LNCaP clone FGC (cell line): ENCODE measurements around the gene USP37.

Experiments
- DNase-seq: peaks from one replicate; pipeline ENCODE4 v3.0.0-alpha.2; 2011; ENCODE audit warnings: low read depth
- H3K4me3 ChIP-seq: 2 replicates; pipeline ENCODE4 v1.5.1; 2011; ENCODE audit warnings: mild to moderate bottlenecking, low read depth, low read length, control low read depth
- TF ChIP-seq, protein P1 (sequence below): IDR thresholded peaks from 2 replicates; pipeline ENCODE4 v1.5.1; 2012; ENCODE audit warnings: mild to moderate bottlenecking; ENCODE audit not compliant: control insufficient read depth, insufficient read depth; ENCODE audit errors: extremely low read depth

The USP37 gene

DNA sequence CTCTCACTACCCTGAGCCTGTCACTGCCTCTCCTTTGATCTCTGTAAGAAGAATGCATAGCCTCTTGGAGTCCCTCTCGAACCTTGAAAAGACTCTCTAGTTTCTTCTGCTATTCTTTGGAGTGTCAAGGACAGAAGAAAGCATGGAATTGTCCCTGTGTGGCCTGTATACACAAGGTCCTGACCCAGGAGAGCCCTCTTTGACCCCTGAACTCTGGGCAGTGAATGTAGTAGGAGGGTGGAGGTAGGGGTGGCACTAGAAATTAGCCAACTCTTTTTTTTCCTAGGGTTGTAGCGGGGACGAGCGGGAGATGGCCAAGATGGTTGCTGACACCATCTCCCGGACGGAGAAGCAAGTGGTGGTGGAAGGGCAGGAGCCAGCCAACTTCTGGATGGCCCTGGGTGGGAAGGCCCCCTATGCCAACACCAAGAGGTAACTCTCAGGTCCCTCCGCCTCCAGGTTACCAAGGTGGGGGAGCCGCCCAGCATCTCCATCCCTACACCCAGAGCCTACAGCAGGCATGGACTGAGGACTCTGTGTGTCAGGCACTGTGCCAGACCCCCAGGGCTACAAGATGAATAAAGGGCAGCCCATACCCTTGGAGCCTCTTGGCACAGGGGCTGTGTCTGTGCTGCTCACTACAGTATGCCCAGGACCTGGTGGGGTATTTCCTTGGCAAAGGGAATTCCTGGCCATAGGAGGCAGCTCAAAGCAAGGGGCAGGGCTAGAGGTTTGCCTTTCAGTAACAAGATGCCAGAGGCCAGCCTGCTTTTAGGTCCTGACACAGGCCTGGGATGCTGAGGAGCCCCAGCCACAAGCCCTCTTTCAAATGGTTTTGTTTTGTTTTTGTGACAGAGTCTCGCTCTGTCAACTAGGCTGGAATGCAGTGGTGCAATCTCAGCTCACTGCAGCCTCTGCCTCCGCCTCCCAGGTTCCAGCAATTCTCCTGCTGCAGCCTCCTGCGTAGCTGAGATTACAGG is 132.9 kb downstream of the USP37 start:
- TF ChIP-seq, protein P1, sequence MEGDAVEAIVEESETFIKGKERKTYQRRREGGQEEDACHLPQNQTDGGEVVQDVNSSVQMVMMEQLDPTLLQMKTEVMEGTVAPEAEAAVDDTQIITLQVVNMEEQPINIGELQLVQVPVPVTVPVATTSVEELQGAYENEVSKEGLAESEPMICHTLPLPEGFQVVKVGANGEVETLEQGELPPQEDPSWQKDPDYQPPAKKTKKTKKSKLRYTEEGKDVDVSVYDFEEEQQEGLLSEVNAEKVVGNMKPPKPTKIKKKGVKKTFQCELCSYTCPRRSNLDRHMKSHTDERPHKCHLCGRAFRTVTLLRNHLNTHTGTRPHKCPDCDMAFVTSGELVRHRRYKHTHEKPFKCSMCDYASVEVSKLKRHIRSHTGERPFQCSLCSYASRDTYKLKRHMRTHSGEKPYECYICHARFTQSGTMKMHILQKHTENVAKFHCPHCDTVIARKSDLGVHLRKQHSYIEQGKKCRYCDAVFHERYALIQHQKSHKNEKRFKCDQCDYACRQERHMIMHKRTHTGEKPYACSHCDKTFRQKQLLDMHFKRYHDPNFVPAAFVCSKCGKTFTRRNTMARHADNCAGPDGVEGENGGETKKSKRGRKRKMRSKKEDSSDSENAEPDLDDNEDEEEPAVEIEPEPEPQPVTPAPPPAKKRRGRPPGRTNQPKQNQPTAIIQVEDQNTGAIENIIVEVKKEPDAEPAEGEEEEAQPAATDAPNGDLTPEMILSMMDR, result no peak
- H3K4me3 ChIP-seq, result no peak overlapping the region
- no peak for DNase-seq

DNA sequence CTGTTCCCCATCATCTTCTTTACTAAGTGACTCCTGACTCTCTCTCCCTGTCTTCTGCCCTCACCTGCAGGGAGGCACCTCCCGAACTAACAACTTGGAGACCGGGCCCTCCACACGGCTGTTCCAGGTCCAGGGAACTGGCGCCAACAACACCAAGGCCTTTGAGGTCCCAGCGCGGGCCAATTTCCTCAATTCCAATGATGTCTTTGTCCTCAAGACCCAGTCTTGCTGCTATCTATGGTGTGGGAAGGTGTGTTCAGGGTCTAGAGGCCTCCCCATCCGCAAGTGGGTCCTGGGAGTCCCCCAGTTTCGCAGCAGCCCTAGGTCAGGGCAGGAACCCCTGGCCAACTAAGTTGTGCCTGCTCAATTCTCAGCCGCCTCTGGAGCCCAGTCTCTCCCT is 133.7 kb downstream of the USP37 start:
- no peak overlapping the region for H3K4me3 ChIP-seq
- no peak for DNase-seq
- TF ChIP-seq, protein P1, result no peak

DNA sequence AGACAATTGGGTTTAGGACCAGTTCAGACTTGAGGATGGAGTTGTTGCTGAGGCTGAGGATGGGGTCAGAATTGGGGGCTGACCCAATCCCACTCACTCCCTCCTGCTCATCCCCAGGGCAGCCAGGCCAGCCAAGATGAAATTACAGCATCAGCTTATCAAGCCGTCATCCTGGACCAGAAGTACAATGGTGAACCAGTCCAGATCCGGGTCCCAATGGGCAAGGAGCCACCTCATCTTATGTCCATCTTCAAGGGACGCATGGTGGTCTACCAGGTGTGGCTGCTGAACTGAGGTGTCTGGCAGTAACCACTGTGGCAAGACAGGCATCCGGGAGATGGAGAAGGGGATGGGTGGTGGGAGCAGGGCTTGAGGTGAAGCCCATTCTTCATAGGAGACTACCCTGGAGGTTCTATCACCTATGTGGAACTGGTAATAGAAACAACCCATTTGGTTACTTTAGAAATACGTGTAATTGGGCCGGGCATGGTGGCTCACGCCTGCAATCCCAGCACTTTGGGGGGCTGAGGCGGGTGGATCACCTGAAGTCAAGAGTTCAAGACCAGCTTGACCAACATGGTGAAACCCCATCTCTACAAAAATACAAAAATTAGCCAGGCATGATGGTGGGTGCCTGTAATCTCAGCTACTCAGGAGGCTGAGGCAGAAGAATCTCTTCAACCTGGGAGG is 135.3 kb downstream of the USP37 start:
- no peak for DNase-seq
- H3K4me3 ChIP-seq, result no peak overlapping the region
- TF ChIP-seq, protein P1, result no peak

DNA sequence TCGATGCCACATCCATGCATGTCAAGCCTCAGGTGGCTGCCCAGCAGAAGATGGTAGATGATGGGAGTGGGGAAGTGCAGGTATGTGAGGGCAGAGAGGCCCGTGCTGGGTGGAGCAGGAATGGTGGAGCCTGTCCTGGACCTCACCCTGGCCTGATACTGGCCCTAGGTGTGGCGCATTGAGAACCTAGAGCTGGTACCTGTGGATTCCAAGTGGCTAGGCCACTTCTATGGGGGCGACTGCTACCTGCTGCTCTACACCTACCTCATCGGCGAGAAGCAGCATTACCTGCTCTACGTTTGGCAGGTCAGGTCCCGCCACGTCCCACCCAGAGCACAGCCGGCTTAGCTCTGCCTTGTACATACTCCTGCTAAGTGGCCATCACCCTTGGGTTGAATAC is 136.3 kb downstream of the USP37 start:
- TF ChIP-seq, protein P1, result no peak

DNA sequence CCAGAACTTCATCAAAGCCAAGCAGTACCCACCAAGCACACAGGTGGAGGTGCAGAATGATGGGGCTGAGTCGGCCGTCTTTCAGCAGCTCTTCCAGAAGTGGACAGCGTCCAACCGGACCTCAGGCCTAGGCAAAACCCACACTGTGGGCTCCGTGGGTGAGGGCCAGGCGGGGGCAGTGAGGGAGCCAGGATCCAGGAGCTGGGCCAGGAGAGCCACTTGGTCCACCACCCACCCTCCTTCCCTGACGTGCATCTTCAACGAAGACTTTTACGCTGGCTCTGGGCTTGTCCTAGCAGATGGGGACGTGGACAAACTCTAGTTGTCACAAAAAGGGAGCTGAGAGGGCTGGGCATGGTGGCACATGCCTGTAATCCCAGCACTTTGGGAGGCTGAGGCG is 137.4 kb downstream of the USP37 start:
- H3K4me3 ChIP-seq, result no peak overlapping the region
- DNase-seq, result no peak
- TF ChIP-seq, protein P1, result no peak

More for the DNA sequence above, 136.3 kb downstream of the USP37 start:
- no peak for DNase-seq
- no peak overlapping the region for H3K4me3 ChIP-seq

DNA sequence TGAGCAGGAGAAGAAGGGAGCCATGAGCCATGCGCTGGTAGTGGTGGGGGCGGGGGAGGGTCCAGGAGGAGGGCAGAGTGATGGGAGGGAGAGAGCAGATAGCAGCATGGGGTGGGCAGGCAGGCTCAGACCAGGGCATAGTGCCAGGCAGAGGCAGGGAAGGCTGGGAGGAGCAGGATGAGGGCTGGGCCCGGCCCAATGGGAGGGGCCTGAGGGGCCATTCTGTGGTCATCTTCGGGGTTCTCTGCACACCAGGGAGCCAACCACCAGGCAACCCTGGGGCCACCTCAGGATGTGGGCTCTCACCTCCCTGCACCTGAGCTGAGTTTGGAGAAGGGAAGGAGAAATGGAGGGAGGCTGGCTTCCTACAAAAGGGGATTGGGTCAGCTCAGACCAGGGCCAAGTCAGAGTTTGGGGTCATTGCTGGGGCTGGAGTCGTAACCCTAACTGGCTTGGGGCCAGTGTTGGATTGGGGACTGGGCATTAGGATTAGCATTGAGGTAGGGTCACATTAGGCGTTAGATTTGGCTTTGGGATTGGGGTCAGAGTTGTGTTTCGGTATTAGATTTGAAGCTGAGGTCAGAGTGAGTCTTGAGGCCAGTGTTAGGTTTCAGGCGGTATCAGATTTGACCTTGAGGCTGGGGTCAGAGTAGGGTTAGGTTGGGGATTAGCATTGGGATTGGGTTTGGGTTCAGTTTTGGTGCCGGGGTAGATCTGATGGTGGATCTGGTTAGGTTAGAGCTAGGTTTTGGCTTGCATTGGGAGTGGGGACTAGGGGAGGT is 138.0 kb downstream of the USP37 start:
- TF ChIP-seq, protein P1, result no peak
- H3K4me3 ChIP-seq, result no peak overlapping the region
- no peak for DNase-seq
